Measurements from ENCODE around the gene PAIP1. TPM values are rescaled to one million over a fixed set of nuclear protein-coding genes. Genes with fewer than 3 reads are reported as not detected.
A peak's percentile ranks its signal among the peaks of the same experiment; 100 is the strongest.

The PAIP1 gene
- 82.3 to 105 TPM (median 104 TPM) in 3 replicates for total RNA-seq
- long read RNA-seq, transcript PAIP1-201 (11 exons, 2,782 nt): major isoform, 154 of 273 reads
- long read RNA-seq, transcript PAIP1-203 (11 exons, 1,734 nt): minor isoform, 82 of 273 reads
- long read RNA-seq, partial matches to known transcripts: 12 of 273 reads
- long read RNA-seq, other reads (novel, unspliced or antisense): 23 of 273 reads

DNA sequence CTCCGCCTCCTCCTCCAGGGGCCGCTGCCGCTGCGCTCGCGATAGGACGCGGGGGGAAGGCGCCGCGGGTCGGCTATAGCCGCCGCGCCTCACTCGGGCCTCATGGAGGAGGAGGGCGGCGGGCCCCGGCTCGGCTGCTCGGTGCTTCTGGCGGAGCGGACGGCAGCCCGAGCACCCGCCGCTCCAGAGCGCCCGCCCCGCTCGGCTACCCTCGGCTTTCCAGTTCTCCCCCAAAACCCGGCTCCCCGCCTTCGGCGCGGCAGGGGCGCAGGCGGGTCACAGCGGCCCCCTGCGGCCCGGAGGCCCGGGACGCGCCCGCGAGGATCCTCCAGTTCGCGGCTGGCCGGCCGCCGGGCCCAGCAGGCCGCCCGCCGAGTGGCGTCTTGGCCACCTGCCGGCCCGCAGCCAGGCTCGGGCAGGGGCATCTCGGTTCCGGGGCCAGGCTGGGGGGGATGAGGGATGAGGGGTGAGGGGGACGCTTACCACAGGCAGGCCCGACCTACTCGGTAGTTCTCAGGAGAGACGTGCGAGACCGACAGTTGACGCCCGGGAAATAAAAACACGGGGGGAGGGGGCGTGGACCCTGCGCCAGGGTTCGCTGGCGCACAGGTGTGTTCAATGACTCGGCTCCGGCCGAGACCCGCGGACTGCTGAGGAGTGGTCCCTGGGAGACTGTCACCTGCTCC lies at the start of gene PAIP1:
TSS of gene PAIP1 (minus strand) at position 221 of the 686 bp plus-strand sequence. CDS start 231 bp downstream, outside the sequence.
- no peaks in the 10 kb centered on the region for H3K36me3 Mint-ChIP-seq (ENCODE audit: low read depth)
- TF ChIP-seq CTCF (IDR thresholded peaks at IDR 0.05): peak; percentile 85
- peak within 1 kb of the TSS; percentile 85 for H3K4me3 Mint-ChIP-seq (ENCODE audit: unreplicated experiment)
- peak; percentile 93 for DNase-seq (ENCODE audit: low spot score)
- H3K4me1 Mint-ChIP-seq (ENCODE audit: low read depth): peaks cover 25% of the 10 kb centered on the region
- peak within 1 kb of the TSS; percentile 88 for H3K27ac Mint-ChIP-seq (ENCODE audit: unreplicated experiment)
- no peaks in the 10 kb centered on the region for H3K9me3 Mint-ChIP-seq (ENCODE audit: low read depth)
- H3K27me3 Mint-ChIP-seq (ENCODE audit: low read depth): no peaks in the 10 kb centered on the region

DNA sequence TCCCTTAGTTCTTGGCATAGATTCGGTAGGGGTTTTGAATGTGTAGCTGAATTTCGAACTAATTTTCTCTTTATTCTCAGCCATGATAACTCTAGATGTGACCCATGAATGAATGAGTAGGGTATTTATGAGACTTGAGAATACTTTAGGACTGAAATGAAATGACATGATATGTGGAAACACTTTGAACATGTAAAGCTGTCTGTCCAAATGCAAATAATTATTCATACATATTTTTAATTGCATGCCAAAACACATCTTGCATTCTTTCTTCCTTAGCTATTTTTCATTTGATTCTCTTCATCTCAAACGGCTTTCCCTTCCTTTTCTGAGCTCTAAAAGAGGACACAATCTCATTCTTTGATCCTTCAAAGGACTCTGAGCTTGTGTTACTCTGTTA lies 49.5 kb upstream of the PAIP1 start:
- no peak for DNase-seq (ENCODE audit: low spot score)
- no peaks in the 10 kb centered on the region for H3K9me3 Mint-ChIP-seq (ENCODE audit: low read depth)
- H3K4me1 Mint-ChIP-seq (ENCODE audit: low read depth): peaks cover 41% of the 10 kb centered on the region
- H3K27me3 Mint-ChIP-seq (ENCODE audit: low read depth): no peaks in the 10 kb centered on the region
- peak overlapping the region; percentile 64 for H3K27ac Mint-ChIP-seq (ENCODE audit: unreplicated experiment)
- no peak overlapping the region for H3K4me3 Mint-ChIP-seq (ENCODE audit: unreplicated experiment)
- TF ChIP-seq CTCF (IDR thresholded peaks at IDR 0.05): no peak
- peaks cover 15% of the 10 kb centered on the region for H3K36me3 Mint-ChIP-seq (ENCODE audit: low read depth)

GRCh38 chr5:43604699-43605098 lies 47.8 kb upstream of the PAIP1 start:
- peak overlapping the region; percentile 90 for H3K27ac Mint-ChIP-seq (ENCODE audit: unreplicated experiment)
- H3K27me3 Mint-ChIP-seq (ENCODE audit: low read depth): no peaks in the 10 kb centered on the region
- DNase-seq (ENCODE audit: low spot score): no peak
- TF ChIP-seq CTCF (IDR thresholded peaks at IDR 0.05): no peak
- peak overlapping the region; percentile 93 for H3K4me3 Mint-ChIP-seq (ENCODE audit: unreplicated experiment)
- H3K4me1 Mint-ChIP-seq (ENCODE audit: low read depth): peaks cover 46% of the 10 kb centered on the region
- no peaks in the 10 kb centered on the region for H3K9me3 Mint-ChIP-seq (ENCODE audit: low read depth)
- H3K36me3 Mint-ChIP-seq (ENCODE audit: low read depth): peaks cover 7% of the 10 kb centered on the region

DNA sequence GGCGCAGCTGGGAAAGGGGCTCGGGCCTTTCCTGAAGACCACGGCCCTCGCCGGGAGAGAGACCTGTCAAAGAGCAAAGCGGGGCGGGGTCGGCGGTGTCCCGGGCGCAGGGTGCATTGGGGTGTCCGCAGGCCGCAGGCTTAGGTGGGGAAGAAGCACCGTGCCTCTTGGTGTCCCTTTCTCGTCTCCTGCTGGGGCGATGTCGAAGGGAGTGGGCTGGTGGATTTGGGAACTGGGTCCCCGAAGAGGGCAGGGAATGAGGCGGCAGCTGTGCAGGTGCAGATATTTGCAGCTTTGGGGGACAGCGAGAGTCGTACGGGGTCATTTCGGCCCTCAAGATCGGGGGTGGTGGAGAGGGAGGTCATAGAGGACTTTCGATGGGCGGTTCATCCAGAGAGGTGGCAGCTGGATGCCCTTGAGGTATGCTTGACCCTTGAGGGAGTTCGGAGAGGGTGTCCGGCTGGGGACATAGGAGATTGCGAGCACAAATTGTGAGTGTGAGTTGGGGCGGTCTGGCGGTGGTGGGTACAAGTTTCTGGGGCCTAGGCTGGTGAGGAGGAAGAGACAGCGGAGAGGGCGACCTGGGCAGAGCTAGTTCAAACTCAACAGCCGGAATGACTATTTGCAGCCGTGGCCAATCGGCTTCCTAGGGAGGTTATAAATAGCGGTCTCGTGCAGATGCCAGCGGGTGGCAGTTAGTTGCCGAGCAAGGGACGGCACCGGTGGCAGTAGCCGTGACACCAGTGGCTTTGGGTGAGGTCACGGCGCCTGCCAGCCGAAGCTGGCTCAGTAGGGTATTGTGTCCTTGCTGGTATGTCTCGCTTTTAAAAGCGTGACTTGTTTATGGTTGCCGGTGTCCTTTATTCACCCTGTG lies 46.7 kb upstream of the PAIP1 start:
- Mint-ChIP-seq H3K36me3 (ENCODE audit: low read depth) (peaks cover 3% of the 10 kb centered on the region), H3K27ac (ENCODE audit: unreplicated experiment) (peak overlapping the region; percentile 90), H3K27me3 (ENCODE audit: low read depth) (no peaks in the 10 kb centered on the region), H3K9me3 (ENCODE audit: low read depth) (no peaks in the 10 kb centered on the region), H3K4me1 (ENCODE audit: low read depth) (peaks cover 46% of the 10 kb centered on the region), H3K4me3 (ENCODE audit: unreplicated experiment) (peak overlapping the region; percentile 93)
- TF ChIP-seq CTCF (IDR thresholded peaks at IDR 0.05): no peak
- peak; percentile 87 for DNase-seq (ENCODE audit: low spot score)
